ENCODE data around the gene RETREG2. TPM values are rescaled to one million over a fixed set of nuclear protein-coding genes. Genes with fewer than 3 reads are reported as not detected.

RETREG2 gene
- total and polyA plus RNA-seq, 2 experiments from 2014 or later = 13.2 to 41.8 TPM

DNA sequence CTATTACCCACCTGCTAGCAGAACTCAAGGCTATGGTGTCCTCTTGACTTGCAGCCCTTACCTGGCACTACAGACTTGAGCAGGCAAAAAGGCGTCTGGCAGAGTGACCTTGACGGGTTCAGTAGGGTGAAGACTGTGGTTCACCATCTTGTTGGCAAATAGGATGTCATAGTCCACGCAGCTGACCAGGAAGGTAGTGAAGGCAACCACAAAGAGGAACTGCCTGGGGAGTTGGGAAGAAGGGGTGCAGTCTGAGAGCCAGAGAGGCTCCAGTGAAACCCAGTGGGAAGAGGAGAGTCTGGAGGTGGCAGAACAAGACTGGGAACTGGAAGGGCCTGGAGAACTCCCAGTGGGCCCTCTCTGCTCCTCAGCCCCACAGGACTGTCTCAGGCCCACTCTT lies 47.3 kb downstream of the RETREG2 start:
- Mint-ChIP-seq H3K36me3 (ENCODE audit: low read depth) (peaks cover 37% of the 10 kb centered on the region), H3K27ac (no peak overlapping the region), H3K27me3 (ENCODE audit: insufficient read depth, low read depth, poor library complexity) (peaks cover 11% of the 10 kb centered on the region), H3K9me3 (peaks cover 2% of the 10 kb centered on the region; the same call in 1 of the 3 replicates), H3K4me1 (peaks cover 9% of the 10 kb centered on the region), H3K4me3 (no peak overlapping the region)
- H3K79me2 ChIP-seq (replicated peaks; ENCODE audit: insufficient read depth) = peaks cover 4% of the 10 kb centered on the region; the same call in 1 of the 2 replicates
- H3K4me1 ChIP-seq (ENCODE audit: insufficient read depth) = peaks cover 5% of the 10 kb centered on the region
- TF ChIP-seq, protein P1, sequence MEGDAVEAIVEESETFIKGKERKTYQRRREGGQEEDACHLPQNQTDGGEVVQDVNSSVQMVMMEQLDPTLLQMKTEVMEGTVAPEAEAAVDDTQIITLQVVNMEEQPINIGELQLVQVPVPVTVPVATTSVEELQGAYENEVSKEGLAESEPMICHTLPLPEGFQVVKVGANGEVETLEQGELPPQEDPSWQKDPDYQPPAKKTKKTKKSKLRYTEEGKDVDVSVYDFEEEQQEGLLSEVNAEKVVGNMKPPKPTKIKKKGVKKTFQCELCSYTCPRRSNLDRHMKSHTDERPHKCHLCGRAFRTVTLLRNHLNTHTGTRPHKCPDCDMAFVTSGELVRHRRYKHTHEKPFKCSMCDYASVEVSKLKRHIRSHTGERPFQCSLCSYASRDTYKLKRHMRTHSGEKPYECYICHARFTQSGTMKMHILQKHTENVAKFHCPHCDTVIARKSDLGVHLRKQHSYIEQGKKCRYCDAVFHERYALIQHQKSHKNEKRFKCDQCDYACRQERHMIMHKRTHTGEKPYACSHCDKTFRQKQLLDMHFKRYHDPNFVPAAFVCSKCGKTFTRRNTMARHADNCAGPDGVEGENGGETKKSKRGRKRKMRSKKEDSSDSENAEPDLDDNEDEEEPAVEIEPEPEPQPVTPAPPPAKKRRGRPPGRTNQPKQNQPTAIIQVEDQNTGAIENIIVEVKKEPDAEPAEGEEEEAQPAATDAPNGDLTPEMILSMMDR (conservative IDR thresholded peaks at IDR 0.05; ENCODE audit: low read depth in 2 of 2) = no peak
- TF ChIP-seq, protein P2, sequence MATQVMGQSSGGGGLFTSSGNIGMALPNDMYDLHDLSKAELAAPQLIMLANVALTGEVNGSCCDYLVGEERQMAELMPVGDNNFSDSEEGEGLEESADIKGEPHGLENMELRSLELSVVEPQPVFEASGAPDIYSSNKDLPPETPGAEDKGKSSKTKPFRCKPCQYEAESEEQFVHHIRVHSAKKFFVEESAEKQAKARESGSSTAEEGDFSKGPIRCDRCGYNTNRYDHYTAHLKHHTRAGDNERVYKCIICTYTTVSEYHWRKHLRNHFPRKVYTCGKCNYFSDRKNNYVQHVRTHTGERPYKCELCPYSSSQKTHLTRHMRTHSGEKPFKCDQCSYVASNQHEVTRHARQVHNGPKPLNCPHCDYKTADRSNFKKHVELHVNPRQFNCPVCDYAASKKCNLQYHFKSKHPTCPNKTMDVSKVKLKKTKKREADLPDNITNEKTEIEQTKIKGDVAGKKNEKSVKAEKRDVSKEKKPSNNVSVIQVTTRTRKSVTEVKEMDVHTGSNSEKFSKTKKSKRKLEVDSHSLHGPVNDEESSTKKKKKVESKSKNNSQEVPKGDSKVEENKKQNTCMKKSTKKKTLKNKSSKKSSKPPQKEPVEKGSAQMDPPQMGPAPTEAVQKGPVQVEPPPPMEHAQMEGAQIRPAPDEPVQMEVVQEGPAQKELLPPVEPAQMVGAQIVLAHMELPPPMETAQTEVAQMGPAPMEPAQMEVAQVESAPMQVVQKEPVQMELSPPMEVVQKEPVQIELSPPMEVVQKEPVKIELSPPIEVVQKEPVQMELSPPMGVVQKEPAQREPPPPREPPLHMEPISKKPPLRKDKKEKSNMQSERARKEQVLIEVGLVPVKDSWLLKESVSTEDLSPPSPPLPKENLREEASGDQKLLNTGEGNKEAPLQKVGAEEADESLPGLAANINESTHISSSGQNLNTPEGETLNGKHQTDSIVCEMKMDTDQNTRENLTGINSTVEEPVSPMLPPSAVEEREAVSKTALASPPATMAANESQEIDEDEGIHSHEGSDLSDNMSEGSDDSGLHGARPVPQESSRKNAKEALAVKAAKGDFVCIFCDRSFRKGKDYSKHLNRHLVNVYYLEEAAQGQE (IDR thresholded peaks at IDR 0.05; ENCODE audit: unreplicated experiment) = no peak
- TF ChIP-seq NANOG (IDR thresholded peaks at IDR 0.05; ENCODE audit: borderline replicate concordance) = no peak
- no peak overlapping the region for H3K4me2 ChIP-seq
- ATAC-seq (no peak), DNase-seq (ENCODE audit: low spot score) (no peak)
- no peak overlapping the region for H3K27ac ChIP-seq (ENCODE audit: low read depth)
- no peaks in the 10 kb centered on the region for H3K9me2 ChIP-seq (ENCODE audit: insufficient read depth)
- no peaks in the 10 kb centered on the region for H3K27me3 ChIP-seq (ENCODE audit: insufficient read depth)
- H3K36me3 ChIP-seq (ENCODE audit: insufficient read depth) = 0 out of 2 replicates have a peak, but pooled peaks cover 5% of the 10 kb centered on the region
- H2AFZ ChIP-seq = no peak overlapping the region
- H4K20me1 ChIP-seq (replicated peaks; ENCODE audit: insufficient read depth) = no peaks in the 10 kb centered on the region; the same call in 1 of the 2 replicates
- no peak overlapping the region for H3K4me3 ChIP-seq
- H3F3A ChIP-seq (replicated peaks; ENCODE audit: low read depth) = peaks cover 4% of the 10 kb centered on the region

DNA sequence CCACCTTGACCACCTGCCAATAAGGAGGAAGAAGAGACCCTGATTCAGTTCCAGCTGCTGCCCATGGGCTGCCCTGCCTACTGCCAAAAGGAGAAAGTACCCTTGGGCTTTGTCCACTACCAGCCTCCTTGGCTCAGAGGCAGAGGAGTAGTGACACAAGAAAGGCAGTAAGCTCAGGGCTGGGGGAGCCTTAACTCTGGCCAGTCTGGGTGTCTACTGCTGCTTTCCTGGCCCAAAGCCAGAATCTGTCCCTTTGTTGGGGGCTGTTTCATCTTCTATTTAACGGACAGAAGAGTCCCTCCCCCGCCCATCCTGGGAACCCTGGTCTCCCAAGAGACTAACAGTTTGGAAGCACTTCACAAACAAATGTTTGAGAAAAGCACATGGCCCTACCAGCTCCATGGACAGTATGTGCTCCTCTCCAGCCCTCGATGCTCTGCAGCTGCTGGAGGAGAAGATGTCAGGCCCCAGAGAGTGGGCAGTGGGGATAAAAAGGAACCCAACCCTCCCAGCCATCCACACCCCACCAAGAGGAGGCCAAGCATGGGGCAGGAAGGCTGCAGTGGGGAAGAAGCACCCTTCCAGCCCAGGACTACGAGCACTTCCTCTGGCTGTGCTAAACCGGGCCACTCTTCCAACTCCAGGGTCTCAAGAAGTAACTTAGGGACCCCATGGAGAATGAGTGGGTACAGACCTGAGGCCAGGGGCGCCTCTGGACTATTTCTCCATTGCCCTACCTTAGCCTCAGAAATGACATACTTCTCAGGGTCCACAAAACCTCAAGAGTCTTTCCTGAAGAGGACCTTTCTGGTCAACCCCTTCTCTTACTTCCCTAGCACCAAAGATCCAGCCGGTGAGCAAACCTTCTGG lies 50.2 kb downstream of the RETREG2 start:
- H3K27ac Mint-ChIP-seq = no peak overlapping the region
- peaks cover 11% of the 10 kb centered on the region for H3K27me3 Mint-ChIP-seq (ENCODE audit: insufficient read depth, low read depth, poor library complexity)
- Histone ChIP-seq H3K9me2 (ENCODE audit: insufficient read depth) (no peaks in the 10 kb centered on the region), H3F3A (replicated peaks; ENCODE audit: low read depth) (peaks cover 7% of the 10 kb centered on the region), H4K20me1 (replicated peaks; ENCODE audit: insufficient read depth) (no peaks in the 10 kb centered on the region; the same call in 1 of the 2 replicates), H3K27me3 (ENCODE audit: insufficient read depth) (no peaks in the 10 kb centered on the region), H3K27ac (ENCODE audit: low read depth) (no peak overlapping the region), H3K4me1 (ENCODE audit: insufficient read depth) (peaks cover 12% of the 10 kb centered on the region), H2AFZ (0 out of 2 replicates have a peak overlapping the region, but pooled peaks have one; percentile 53), H3K4me3 (peak overlapping the region; percentile 76), H3K79me2 (replicated peaks; ENCODE audit: insufficient read depth) (peaks cover 21% of the 10 kb centered on the region), H3K36me3 (ENCODE audit: insufficient read depth) (peaks cover 7% of the 10 kb centered on the region; the same call in 1 of the 2 replicates), H3K4me2 (peak overlapping the region; percentile 96)
- no peak for DNase-seq (ENCODE audit: low spot score)
- no peak for ATAC-seq
- H3K4me1 Mint-ChIP-seq = peaks cover 11% of the 10 kb centered on the region
- peak overlapping the region; percentile 73 for H3K4me3 Mint-ChIP-seq
- peaks cover 48% of the 10 kb centered on the region for H3K36me3 Mint-ChIP-seq (ENCODE audit: low read depth)
- peaks cover 2% of the 10 kb centered on the region; the same call in 1 of the 3 replicates for H3K9me3 Mint-ChIP-seq
- TF ChIP-seq POLR2AphosphoS5 (IDR thresholded peaks at IDR 0.05; ENCODE audit: low read depth) (no peak), EZH2phosphoT487 (IDR thresholded peaks at IDR 0.05; ENCODE audit: unreplicated experiment) (no peak), EZH2 (IDR thresholded peaks at IDR 0.05; ENCODE audit: low read depth, unreplicated experiment) (no peak), JUNB (IDR thresholded peaks at IDR 0.05; ENCODE audit: unreplicated experiment) (no peak), CREB1 (CRISPR knock-in tag; IDR thresholded peaks at IDR 0.05; ENCODE audit: low read depth) (no peak), STAT1 (IDR thresholded peaks at IDR 0.05; ENCODE audit: unreplicated experiment) (no peak)
- TF ChIP-seq, protein P3, sequence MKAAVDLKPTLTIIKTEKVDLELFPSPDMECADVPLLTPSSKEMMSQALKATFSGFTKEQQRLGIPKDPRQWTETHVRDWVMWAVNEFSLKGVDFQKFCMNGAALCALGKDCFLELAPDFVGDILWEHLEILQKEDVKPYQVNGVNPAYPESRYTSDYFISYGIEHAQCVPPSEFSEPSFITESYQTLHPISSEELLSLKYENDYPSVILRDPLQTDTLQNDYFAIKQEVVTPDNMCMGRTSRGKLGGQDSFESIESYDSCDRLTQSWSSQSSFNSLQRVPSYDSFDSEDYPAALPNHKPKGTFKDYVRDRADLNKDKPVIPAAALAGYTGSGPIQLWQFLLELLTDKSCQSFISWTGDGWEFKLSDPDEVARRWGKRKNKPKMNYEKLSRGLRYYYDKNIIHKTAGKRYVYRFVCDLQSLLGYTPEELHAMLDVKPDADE (IDR thresholded peaks at IDR 0.05) = no peak
- TF ChIP-seq, protein P2 (IDR thresholded peaks at IDR 0.05; ENCODE audit: unreplicated experiment) = no peak

Measured in GM23338 (cell line).